HuH-7 (cell line): ENCODE measurements around the gene PIANP.

Experiments
- DNase-seq: peaks from one replicate; pipeline ENCODE4 v3.0.0; 2011; ENCODE audit warnings: low spot score

The PIANP gene

DNA sequence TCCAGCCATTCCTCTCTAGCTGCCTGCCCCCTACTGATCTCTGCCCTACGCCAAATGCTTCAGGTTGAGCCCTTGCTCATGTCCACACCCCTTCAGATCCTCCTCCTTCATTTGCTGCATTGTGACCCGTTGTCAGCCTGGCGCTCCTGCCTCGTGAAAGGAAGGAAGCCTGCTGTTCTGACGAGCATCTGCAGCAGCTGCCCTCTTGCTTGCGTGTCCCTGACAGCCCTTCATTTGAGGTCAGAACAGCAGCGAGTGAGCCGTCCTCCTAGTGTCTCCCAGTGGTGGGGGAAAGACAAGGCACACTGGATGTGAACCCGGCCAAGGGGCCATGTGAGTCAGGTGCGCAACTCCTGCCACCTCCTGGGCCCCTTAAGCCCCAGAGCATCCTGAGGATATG lies 3.0 kb upstream of the PIANP start:
- DNase-seq: no peak

DNA sequence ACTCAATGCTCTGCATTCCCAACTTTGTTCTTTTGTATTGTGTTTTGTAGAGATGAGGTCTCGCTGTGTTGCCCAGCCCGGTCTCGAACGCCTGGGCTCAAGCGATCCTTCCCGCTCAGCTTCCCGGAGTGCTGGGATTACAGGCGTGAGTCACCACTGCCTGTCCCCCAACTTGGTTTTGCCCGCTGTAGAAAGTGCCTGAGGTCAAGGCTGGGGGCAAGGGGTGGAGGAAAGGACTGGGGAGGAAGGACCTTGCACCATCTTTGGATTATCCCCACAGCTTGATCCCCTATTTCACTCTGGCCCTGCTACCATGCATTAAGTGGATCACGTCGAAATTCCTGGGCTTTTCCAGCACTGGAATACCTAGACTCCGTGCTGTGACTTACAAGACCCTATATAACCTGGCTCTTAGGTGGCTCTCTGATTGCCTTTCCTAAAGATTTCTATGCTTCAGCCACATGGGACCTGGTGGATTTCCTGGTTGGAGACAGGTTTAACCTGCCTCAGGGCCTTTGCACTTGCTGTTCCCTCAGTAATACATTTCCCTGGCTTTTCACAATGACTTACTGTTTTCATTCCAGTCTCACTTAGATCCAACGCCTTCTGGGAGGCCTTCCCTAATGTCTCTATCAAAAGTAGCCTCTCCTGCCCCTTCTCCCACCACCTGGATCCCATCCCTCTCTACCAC lies 608 bp upstream of the PIANP start:
- no peak for DNase-seq

DNA sequence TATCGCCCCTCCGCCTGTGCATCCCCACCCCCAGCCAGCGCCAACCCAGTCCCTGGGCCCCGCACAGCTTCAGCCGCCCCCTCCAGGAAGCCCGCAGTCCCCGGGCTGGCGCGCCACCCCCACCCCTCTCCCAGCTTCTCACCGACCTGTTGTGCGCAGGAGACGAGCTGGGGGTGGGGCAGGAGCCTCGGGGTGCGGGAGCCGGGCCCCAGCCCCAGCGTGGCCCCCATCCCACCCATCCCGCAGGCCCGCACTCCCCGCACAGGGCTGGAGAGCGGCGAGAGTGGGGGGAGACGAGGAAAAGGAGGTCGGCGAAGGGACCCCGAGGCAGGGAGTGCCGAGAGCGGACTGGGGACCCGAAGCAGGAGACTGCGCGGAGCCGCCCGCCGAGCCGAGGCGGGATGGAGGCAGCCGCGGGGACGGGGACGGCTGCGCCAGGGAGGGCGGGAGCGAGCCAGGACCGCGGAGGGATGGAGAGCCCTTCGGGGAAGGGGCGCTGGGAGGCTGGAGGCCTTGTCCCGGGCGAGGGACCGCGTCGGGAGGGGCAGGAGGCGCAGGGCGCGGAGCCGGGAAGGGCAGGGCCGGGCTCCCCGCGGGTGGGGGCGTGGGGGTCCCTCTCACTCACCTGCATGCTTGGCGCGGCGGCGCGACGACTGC lies 498 bp downstream of the PIANP start:
- no peak for DNase-seq

DNA sequence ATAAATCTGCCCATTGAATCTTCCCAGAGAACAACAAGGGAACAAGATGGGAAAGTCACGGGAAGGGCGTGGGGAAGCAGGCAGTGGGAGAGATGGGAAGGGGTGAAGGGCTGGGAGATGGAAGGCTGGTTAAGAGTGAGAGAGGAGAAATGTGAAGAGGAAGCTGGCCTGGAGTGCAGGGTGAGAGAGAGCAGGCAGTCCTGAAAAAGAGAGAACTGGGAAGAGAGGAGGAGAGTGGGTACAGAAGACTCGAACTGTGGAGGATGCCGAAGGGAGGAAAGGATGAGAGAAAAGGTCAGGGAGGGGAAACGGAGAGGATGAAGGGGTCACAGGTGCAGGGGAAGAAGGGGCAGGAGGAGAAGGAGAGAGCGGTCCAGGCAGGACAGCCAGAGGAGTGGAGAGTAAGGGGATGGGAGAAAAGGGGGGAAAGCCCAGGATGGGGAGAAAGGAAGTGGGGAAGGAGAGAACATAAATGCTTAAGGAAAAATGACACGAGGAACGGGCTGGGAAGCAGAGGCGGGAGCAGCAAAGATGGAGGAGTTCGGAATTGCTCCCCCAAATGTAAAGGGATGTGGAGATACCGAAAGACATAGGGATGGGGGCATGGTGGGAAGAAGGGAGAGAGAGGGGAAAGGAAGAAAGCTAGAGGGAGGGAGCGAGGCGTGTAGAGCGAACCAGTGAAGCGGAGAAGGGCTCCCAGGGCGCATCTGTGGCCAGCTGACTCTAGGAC lies 1.2 kb downstream of the PIANP start:
- no peak for DNase-seq

DNA sequence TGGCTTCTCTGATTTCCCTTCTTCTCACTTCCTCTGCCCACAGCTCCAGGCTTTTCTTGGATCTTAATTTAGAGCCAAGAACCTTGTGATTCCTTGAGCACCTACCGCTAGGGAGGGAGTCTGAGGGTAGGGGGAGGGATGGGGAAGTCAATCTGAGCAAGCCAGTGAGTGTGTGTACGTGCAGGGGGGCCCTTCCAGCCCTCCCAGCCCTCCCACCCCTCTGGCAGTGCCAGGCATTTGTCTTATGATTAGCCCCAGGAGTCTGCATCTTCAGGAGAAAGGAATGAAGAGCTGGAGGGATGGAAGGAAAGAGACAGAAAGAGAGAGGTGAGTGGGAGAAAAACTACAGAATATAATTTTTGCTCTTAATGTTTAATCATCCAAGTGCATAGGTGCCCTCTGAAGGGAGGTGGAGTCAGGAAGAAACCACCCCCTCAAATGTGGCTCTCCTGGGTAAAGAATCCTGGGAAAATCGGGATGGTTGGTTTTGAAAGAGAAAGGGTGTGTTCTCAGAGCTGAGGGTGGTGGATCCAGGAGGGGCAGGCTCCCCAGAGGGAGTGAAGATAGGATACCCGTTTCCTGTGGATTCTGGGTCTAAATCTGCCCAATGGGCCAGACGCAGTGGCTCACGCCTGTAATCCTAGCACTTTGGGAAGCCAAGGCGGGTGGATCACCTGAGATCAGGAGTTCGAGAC lies 2.1 kb downstream of the PIANP start:
- no peak for DNase-seq

DNA sequence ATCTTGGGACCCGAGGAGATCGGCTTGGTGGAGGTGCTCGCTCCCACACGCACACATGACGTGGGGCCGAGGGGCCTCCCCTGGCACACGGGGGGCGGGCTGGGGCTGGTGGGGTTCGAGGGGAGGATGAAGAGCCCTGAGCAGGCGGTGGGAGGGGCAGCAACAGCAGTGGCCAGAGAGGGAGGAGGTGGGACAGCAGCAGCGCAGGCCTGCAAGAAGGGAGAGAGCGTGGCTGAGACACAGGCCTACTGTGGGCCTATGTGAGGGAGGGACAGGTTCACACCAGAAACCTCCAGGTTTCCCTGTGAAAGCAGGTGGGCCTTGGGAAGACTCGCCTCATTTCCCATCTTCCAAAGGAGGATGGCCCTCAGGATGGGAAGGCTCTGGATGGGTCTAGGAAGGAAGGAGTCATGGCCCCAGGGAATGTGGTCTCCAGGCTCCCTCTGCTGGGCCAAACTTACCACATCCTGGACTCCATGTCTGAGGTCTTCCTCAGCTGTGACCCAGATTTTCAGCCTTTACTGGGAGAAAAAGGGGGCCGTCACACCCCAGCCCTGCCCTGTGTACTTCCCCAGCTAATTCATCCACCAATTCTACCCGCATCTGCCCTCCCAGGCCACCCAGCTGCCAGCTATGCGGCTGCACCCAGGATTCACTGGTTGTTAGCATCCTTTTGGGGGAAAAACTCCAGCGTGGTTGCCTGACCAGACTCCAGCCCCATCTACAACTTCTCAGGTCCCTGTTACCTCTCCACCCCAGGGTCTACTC lies 2.8 kb downstream of the PIANP start:
- peak; percentile 91 for DNase-seq

DNA sequence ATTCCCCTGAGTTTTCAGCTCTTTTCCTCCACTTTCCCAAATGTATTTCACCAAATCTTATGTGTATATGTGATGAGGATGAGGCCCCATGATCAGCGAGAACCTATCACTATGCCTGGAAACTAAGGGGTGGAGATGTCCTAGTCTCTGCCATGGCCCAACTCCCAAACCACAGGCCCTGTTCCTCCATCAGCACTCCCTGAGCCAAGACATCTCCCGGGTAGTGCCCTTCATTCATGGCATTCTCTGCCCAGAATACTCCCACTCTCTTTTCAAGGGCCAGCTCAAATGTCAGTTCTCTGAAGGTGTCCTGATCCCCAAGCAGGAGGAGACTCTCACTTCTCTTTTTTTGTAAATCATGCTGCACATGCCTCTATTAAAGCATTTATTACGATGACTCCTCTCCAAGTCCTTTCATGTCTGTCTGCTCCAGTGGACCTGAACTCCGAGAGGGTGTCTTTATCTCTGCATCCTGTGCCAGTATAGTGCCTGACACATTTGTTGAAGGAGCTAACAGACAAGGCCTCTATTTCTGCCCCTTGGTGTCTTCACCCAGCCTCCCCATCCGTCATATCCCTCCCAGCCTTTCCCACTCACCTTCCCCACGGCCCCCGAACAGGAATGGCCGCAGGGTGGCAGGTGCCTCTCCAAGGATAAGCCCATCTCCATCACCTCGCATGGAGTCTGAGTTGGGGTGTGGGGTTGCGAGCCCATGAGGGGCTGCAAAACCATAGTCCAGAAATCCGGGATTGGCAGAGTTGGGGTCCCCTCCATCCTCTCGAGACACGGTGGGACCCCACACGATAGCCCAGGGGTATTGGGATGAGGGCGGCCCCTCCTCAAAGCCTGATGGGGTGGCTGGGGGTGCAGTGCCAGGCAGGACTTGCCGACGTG lies 3.7 kb downstream of the PIANP start:
- DNase-seq: no peak

DNA sequence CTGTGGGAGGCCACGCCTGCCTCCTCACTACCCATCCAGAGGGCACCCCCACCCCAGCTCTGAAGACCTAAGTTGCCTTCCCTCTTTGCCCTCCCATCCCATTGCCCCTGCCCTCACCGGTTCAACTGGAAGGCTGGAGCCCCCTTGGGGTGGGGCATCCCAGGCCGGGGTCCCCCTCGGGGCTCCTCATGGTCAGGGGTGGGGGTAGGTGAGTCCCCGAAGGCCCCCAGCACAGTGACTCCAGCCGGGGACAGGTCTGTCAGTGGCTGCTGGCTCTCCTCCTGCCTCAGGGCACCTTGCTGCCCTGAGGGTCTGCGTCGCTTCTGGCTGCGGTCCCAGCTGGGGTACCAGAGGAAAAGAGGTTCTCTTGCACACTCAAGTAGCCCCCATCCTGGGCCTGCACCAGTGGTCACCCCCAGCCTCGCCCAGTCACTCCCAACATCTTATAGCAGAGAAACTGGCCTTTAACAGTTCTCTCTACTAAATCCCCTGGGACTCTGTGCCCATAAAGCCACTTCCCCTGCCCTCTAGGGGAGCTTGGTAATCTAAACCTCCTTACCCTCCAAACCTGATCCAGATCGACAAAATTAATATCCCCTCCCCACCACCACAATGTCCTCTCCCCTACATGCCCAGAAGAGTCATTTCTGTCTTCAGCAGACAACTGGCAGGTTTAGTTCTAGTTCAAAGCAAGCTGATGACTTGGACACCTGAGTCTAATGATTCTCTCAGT lies 5.1 kb downstream of the PIANP start:
- DNase-seq: no peak

DNA sequence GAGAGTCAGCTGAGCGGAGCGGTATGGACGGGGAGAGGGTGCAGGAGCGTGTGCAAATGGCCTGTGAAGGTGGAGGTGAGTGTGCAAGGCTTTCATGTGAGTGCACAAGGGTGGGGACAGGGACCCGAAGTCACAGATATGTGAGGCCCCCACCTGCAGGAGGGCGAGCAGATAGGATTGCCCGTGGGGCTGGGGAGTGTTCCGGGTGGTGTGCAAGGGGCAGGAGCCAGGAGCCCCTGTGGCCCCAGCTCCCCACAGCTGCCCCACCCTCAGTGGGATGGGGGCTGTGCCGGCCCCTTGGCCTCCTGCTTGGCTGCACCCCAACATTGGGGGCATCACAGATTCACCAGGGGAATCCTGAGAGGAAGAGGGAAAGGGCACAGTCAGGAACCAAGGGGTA lies 5.9 kb downstream of the PIANP start:
- DNase-seq: no peak

DNA sequence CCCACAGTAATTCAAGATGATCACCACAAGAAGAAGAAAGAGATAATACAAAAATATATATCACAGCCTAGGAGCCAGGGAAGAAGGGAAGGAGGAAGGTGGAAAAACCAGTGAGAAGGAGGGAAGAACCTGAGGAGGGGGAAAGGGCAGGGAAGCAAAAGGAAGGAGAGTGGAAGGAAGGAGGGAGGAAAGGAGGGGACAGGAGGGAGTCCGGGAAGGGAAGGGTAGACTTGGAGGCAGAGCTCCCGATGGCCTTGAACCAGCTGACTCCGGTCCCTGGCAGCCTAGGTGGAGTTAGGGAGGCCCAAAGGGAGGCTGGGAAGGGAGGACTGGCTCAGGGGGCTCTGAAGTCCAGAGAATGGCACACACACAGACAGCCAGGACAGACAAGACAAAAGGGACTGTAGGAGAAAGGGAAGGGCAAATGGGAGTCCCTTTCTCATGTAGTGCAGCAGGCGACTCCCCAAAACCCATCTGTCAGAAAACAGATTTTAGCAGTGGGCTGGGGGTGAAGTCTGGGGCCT lies 6.7 kb downstream of the PIANP start:
- no peak for DNase-seq

DNA sequence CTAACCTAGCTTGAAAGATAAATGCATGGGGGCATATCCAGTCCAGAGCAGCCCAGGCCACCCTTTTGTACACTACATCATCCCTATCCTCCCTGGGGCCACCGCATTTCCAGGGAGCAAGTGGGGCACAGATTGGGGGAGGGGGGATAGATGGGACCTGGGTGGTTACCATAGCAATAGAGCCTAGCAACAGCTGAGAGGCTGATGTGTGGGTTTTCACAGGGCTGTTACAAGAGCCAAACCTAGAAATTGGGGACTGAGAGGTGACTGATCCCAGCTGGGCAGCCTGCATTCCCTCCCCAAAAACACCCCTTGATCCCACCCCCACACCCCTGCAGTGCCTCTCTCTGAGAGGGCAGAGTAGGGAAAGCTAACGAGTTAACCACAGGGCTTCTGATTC lies 7.7 kb downstream of the PIANP start:
- no peak for DNase-seq

DNA sequence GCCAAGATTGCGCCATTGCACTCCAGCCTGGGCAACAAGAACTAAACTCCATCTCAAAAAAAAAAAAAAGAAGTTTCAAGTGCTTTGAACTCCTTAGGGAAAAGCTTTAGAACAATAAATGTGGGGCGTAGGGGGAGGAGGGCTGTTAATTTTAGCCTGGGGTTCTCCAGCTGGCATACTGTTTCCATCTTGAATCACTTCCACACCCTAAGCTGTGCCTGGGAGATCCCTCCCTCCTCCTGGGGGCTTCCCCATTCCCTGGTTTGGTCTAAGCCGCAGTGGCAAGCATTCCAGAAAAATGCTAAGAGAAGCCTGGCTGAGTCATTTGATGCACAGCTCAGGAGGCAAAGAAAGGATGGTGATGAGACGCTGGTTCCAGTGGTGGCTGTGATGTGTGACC lies 9.1 kb downstream of the PIANP start:
- DNase-seq: no peak

DNA sequence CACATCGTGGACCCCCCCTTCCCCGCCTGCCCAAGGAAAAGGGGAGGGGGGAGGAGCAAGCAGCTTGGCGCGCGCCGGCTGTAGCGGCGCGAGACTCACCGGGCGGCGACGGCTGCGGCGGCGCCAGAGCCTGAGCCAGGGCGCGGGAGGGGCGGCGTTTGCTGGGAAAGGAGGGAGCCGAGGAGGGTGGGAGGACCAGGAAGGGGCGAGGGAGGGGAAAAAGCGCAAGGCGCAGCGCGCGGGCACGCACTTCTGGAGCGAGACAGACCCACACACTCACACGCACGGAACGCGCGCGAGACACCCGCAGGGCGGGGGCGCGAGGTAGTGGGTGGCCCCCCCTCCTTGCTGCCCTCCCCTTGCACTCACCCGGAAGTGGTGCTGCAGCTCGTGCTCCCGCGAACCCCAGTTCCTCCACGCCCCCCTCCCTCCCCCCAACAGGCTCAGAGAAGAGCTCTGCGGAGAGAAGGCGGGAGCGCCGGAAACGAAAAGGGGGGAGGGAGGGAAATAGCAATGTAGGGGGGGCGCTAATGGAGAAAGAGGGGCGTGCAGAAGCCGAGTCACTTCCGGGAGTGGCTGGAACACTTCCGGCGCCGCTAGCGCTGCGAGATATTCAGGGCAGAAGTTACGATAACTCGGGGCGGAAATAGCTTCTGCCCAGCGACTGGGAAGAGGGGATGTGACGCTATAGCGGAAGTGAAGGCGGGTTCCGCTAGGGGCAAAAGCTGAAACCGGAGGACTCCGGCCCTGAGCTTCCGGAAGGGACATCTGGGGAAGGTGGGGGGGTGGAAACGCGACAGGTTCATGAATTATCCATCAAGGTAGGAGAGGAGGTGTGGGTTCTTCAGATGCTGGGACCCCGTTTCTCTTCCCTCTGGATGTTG lies 11.4 kb downstream of the PIANP start, which contains the start of gene ZNF384:
TSS of gene ZNF384 (minus strand) at position 377 of the 884 bp plus-strand sequence. CDS start 9,855 bp downstream, outside the sequence.
- DNase-seq: peak; percentile 99

DNA sequence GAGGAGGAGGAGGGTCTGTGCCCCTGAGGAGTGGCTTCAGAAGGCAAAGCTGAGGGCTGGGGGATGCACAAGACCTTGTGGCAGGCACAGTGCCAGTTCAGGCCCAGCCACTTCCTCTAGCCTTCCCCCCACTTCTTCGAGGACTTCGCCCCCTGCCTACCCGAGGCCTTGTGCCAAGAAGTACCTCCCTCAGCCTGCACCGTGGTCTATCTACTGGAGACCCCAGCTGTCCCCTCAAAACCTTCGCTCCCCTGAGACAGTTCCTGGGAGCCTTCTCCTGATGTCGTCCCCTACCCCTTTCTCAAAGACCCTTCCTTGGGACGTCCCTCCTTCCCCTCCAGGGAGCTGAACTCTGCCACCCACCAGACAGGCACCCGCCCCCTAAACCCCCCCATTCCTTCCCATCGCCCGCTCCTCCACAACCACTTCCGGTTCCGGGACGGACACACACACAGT lies 12.0 kb downstream of the PIANP start:
- DNase-seq: peak; percentile 88

DNA sequence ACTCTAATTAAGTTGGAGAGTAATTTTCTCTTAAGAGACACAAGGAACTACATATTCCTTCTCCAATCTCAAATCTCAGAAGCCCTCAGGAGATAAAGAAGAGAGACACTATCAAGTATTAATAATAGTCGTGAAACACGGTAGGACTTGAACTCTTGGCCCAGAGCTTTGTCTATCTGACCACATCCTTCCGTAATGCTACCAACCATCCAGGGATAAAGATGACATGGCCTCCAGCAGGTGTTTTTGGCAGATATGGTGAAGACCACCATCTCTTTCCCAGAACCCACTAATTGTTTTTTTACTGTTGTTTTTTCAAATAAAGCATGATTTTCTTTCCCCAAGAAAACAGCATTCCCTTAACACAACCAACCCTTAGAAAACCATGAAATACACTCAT lies 14.8 kb downstream of the PIANP start:
- no peak for DNase-seq

DNA sequence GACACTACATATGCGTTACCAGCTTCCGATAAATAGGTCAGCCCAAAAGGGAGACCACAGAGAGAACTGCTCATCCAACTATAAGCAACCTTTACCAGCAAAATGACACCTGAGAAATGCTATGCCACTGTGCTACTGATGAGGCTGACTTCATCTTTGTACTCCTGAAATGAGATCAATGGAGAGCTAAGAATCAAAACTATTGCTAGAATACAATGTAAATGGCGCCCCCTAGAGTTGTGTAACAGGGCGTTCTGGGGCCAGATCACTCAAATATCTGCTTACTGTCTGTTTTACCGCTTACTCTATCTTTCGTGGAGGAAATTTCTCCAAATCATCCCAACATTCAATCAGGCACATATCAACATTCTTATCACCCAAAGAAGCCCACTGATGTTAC lies 16.0 kb downstream of the PIANP start:
- no peak for DNase-seq

DNA sequence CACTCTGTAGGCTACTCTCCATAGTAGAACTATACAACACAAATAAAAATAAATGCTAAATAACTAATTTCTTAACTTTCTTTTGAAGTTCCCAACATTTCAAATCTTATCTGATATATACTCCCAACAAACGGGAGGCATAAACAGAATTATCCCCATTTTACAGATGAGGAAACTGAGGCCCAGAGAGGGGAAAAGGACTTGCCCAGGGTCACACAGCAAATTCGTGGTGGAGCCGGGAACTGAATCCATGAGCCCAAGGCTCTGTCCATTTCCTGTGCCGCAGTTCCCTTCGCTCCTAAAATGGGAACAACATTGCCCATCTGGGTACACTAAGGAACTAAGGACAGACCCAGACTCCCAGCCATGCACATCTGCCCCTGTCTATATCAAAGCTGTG lies 23.7 kb downstream of the PIANP start:
- no peak for DNase-seq

DNA sequence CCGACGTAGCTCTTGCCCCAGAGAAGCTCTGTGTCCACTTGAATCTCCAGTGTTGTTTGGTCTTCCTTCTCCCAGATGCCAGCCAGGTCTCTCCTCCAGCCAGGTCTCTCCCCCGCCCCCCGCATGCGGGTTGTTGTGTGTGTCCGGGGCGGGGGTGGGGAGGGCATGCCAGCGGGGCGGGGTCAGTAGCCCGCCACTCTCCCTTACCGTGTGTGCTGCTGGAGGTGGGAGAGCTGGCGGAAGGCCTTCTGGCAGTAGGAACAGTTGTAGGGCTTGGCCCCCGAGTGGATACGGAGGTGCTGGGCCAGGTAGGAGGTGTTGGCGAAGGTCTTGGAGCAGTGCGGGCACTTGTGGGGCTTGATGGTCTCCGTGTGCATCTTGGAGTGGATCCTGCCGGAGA lies 28.5 kb downstream of the PIANP start:
- DNase-seq: no peak
